Stimulated activated naive CD4-positive, alpha-beta T cell treated with Interleukin-2 at 50 U/mL for 16 hours (primary cell): ENCODE results near the gene ADAMTS17.

ENCODE experiments used
- DNase-seq: peaks from one replicate; lab custom pipeline; 2025; lab: John Stamatoyannopoulos, UW

The ADAMTS17 gene

GRCh38 chr15:100276506-100276905 lies 65.3 kb downstream of the ADAMTS17 start:
- DNase-seq, result no peak

GRCh38 chr15:100275641-100276040 lies 66.1 kb downstream of the ADAMTS17 start:
- no peak for DNase-seq

GRCh38 chr15:100269831-100270230 lies 71.9 kb downstream of the ADAMTS17 start:
- no peak for DNase-seq

GRCh38 chr15:100266166-100266565 lies 75.6 kb downstream of the ADAMTS17 start:
- no peak for DNase-seq

GRCh38 chr15:100265641-100266035 lies 76.1 kb downstream of the ADAMTS17 start:
- no peak for DNase-seq

GRCh38 chr15:100264994-100265640 lies 76.7 kb downstream of the ADAMTS17 start:
- no peak for DNase-seq

GRCh38 chr15:100263721-100264455 lies 77.9 kb downstream of the ADAMTS17 start:
- no peak for DNase-seq

- DNase-seq, result no peak
These were observed 78.7 kb downstream of the ADAMTS17 start for GRCh38 chr15:100263031-100263430.

- DNase-seq, result no peak
These were observed 80.2 kb downstream of the ADAMTS17 start for GRCh38 chr15:100261302-100262240.

GRCh38 chr15:100259266-100259665 lies 82.5 kb downstream of the ADAMTS17 start:
- no peak for DNase-seq

- no peak for DNase-seq
These were observed 84.7 kb downstream of the ADAMTS17 start for GRCh38 chr15:100256970-100257650.

GRCh38 chr15:100256101-100256969 lies 85.4 kb downstream of the ADAMTS17 start:
- no peak for DNase-seq

- no peak for DNase-seq
These were observed 86.1 kb downstream of the ADAMTS17 start for GRCh38 chr15:100255644-100256043.

- no peak for DNase-seq
These were observed 87.1 kb downstream of the ADAMTS17 start for GRCh38 chr15:100254691-100255090.

- no peak for DNase-seq
These were observed 87.5 kb downstream of the ADAMTS17 start for GRCh38 chr15:100254285-100254684.

GRCh38 chr15:100253640-100254039 lies 88.1 kb downstream of the ADAMTS17 start:
- no peak for DNase-seq

GRCh38 chr15:100252779-100253417 lies 88.9 kb downstream of the ADAMTS17 start:
- no peak for DNase-seq

GRCh38 chr15:100252359-100252758 lies 89.4 kb downstream of the ADAMTS17 start:
- no peak for DNase-seq

GRCh38 chr15:100250176-100250800 lies 91.5 kb downstream of the ADAMTS17 start:
- DNase-seq, result no peak
